Activated CD8-positive, alpha-beta memory T cell treated with anti-CD3 and anti-CD28 coated beads, Interleukin-2, amount 50 U/mL, for 48 hours (primary cell): ENCODE measurements around the gene TMEM18.
"Not testable (repeated sequence)": the region's sequence is repeated elsewhere in the genome, so short reads cannot be mapped to it uniquely, and the experiment has no call there.

Source experiments
- DNase-seq: peaks from one replicate; pipeline ENCODE4 v3.0.0-alpha.2; 2020

Gene TMEM18

DNA sequence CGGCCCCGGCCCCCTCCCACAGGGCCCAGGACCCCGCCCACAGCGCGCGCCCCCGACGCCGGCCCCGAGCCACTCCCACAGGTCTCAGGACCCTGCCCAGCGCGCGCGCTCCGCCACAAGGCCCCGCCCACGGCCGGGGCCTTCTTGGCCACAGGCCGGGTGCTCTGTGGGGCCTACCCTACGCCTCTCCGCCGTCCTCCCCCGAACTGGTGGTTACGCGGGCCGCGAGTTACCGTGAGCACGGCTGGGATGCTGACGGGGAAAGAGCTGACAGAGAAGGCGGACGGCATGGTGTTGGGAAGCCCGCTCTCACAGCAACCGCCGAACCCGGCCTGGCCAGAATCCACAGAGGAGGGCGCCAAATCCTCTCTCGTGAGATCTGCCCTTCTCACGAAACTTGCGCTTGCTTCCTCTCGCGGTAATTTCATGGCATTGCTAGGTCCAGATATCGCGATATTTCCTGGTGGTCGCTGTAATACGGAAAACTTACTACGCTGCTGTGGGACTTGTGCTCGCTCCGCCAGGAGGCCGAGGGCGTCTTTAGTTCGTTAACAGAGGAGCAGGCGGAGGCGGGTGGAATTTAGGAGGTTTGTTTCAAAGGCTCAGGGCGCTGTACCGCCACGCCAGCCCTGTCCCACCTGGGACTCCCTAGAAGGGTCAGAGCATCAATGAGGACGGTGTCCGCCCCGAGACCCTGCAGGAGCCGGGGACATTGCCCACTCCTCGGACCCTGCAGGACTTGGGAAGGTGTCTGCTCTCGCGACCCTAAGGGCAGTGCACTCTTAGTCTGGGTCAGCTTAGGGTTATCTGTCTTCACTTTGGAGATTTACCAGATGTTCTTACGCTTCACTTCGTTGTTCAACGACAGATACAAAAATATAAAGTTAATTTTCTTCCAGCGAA lies at the start of gene TMEM18:
TMEM18 (minus strand) TSS at position 351 of the 903 bp plus-strand sequence; CDS start at position 290, 61 bp downstream.
- DNase-seq, result peak; percentile 97

DNA sequence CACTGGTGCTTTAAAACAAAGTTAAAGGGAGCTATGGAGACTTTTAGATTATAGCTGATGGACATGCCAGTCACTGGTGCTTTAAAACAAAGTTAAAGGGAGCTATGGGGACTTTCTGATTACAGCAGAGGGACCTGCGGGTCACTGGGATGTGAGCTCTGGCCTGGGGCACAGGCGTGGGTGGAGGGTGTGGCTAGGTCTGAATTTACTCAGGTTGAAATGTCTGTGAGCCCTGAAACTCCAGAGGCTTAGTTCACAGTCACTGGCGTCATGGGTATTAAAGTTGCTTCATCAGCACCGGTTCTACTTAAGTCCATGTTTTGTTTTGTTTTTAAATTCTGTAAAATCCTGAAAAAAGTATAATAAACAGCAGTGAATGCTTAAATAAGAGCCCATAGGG lies 49.0 kb upstream of the TMEM18 start:
- no peak for DNase-seq

DNA sequence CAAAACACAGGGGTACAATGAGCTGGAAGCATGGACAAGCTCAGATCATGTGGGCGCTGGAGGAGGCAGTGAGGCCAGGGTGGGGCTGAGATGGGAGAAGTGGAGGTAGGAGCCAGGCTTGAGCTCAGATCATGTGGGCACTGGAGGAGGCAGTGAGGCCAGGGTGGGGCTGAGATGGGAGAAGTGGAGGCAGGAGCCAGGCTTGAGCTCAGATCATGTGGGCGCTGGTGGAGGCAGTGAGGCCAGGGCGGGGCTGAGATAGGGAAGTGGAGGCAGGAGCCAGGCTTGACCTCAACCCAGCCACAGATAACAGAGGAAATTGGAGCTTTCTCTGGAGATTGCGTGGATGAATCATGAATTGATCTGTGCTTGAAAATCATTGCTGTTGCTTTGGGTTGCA lies 48.3 kb upstream of the TMEM18 start:
- DNase-seq, result no peak

DNA sequence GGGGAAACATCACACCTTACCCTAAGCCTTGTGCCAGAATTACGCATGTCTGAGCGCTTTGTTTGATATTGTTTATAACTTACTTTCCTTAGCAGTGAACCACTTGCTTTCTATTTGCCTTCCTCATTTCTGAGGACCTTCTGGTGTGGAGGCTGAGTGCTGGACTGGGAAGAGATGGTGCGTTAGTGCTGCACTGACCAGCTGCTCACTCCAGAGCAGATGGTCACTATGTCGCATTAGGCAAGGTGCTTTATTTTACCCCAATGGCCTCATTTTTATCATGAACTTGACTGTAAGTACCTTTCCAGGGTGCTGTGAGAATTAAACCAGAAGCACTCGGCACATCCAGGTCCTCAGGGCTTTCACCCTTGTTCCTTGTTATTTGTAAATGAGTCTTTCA lies 46.6 kb upstream of the TMEM18 start:
- DNase-seq, result no peak

DNA sequence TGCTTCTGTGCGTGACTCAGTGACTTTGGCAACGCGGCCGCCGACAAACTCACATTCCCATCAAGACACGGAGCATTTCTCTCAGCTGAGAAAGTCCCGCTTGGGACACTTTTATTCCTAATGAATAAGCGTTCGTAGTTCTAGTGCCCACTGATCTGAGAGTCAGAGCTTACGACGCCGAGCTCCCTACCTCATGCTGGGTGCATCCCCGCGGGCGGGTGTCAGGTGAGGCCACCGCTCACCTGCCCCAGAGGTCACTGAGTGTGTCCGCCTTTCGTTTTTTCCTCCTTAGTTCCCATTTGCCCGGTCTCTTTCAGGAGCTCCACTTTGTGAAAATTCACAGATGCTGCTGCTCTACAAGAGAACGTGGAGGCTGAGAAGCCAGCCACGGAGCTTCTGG lies 43.6 kb upstream of the TMEM18 start:
- DNase-seq, result no peak

DNA sequence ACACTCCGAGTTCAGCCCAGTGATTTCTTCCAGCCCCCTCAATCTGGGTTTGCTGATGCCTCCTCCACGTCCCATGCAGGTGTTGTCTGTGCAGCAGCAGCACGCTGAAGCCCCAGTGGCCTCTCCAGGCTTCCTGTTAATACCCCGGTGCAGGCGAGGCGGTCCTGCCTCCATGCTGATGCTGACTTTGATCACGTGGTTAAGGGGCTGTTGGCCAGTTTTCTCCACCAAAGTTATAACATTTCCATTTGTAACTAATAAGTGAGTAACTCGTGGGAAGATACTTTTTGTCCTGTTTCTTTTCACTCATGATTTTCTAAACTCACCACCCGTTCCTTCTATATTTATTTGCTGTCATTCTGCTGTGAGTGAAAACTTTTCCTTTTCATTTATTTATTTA lies 42.5 kb upstream of the TMEM18 start:
- DNase-seq, result no peak

DNA sequence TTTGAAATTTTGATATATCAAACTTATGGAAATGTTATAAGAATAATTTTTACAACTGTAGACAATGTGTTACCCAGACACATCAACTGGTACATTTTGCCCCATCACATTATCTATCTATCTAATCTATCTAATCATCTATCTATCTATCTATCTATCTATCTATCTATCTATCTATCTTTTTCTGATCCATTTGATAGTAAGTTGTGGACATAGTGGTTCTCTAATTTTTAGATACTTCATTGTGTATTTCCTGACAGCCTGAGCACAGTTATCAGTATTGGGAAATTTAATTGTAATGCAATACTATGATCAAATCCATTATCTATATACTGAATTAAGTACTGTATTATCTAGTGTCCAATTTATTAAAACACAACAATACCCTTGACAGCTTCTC lies 42.0 kb upstream of the TMEM18 start:
- DNase-seq, result no peak

DNA sequence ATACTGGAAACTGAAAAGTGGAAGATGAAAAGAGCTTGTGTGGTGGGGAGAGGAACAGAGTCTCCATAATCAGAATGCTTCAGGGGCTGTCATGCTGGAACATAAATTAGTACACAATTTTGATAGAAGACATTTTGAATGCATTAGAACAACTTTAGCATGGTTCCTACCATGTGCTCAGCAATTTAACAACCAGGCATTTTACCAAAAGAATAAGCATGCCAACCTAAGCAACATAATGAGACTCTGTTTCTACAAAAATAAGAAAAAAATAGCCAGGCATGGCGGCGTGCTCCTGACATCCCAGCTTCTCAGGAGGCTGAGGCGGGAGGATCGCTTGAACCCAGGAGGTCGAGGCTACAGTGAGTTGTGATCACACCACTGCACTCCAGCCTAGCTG lies 40.5 kb upstream of the TMEM18 start:
- DNase-seq, result no peak

DNA sequence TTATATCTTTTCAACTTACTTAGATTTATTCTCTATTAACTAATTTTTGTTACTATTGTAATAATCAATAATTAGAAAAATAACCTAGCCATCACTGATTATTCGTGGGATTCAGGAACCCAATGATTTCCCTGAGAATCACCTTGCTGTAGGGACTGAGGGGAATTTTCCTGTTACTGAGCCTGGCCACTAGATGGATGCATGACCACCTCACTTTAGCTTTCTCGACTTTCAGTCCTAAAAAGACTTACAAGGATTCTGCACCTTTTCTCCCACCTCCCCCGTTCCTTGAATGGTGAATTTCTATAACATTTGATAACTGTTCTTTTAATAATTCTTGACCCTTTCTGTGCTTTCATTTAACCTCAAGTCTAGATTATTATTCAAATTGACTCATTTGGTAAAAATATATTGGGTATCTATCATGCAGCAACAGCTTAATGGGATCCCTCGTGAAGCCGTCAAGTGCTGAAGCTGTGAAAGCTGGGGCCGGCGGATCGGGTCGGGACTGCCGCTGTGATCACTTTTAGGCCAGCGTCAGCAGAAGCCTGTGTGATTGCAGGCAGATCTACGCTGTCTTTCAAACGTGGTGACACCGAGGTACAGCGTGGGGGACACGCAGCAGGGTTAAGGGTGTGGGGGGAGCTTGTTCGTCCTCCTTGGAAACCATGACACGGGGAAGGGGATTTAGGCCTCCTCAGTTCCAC lies 38.8 kb upstream of the TMEM18 start:
- DNase-seq, result no peak

DNA sequence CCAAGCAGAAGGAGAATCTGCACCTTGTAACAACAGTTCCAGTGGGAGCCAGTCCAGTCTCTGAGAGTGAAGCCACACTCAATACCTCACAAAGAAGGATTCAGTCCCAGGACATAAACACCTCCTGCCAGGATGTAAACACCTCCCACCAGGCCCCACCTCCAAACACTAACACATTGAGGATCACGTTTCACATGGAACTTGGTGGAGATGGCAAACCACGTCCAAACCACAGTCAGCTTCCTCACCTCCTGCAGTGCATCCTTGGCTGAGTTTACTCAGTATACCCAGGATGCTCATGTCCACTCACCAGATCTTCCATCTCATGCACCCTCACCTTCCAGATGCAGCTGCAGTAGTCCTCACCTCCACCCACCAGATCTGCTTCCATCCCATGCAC lies 37.8 kb upstream of the TMEM18 start:
- no peak for DNase-seq

DNA sequence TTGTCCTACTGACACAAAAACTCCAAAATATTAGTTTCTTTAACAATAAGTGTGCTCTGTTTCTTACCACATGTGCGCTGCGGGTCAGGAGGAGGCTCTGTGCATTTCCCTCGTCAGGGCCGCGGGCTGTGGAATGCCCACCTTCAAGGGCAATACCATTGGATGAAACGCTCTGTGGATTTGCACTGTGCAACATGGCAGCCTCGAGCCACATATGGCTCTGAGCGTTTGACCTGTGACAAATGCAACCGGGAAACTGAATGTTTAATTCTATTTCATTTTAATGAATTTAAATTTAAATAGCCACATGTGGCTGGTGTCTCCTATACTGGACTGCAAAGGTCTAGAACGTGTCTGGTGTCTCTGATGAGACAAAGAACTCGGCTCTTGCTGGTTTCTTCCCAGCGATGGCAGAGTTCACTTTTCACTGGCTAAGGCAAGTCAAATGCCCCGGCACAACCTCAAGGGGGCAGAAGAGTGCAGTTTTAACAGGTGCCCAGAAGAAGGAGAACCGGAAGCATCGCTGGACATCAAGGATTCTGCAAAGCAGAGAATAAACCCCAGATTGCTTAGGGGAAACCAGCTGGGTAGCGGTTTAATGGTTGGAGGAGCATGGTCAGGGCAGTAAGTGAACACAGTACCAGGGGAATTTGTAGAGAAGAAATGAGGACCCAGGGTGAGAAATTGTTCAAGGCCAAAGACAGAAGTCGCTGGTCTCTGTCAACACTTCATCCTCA lies 37.0 kb upstream of the TMEM18 start:
- DNase-seq, result peak; percentile 64

DNA sequence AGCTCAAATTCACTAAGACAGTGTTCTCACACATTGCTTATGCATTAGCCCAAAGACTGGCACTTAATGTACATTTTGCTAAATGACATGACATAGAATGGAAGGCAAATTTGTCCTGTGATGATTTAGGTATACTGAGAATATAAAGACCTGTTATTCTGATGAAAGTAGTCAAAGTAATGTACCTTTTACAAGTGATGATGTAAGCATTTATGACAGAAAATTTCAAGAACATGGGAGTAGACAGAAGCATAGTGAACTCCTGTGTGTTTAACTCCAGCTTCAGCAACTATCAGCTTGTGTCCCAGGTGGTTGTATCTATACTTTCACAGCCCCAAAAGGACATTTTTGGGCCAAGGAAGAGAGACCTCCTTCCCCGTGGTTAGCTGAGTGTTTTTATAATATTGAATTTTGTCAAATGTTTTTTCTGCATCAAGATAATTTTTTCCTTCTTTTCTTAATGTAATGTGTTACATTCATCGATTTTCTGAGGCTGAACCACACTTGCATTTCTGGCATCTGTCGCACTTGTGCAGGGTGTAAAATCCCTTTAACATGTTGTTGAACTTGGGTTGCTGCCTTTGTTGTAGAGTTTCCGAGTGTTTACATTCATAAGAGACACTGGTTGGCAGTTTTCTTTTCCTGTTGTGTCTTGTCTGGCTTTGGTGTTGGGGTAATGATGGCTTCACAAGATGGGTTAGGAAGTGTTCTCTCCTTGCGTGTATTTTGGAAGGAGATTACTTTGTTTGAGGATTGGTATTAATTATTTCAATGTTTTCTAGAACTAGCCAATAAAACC lies 33.9 kb upstream of the TMEM18 start:
- DNase-seq, result no peak

DNA sequence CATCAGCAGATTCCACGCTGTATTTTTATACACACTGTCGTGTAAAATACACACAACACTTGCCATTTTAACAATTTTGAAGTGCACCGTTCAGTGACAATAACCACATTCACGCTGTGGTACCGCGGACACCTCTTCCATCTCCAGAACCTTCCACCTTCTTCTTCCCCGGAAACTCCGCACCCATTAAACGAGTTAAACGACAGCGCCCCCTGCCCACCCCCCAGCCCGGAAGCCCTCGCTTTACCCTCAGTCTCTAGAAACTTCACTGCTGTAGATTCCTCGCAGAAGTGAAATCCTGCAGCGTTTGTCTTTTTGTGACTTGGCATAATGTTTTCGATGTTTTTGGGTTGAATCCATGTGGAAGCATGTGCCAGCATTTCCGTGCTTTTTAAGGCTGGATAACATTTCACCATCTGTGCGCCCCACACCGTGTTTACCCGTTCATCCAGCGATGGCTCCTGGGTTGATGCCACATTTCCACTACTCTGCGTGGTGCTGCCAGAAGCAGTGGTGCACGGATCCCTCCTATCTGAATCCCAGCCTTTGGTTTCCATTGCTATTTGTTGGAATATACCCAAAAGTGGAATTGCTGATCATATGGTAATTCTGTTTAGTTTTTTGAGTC lies 32.0 kb upstream of the TMEM18 start:
- no peak for DNase-seq

DNA sequence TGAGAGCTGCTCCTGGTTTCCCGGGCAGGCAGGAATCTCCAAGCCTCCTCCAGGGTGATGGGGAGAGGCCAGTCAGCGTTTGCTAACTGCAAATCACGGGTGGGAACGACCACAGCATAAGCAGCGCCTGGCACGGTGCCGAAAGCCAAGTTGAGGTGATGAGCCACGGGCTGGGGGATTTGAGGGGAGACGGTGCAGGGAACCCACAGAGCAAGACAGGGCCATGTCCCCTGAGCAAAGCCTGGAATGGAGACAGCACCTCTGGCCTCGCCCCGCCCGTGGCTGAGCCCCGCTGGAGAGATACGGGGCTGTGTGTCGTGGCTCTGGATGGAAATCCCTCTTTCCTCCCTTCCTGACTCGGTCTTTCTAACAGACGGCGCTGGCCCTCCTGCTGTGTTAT lies 31.5 kb upstream of the TMEM18 start:
- DNase-seq, result no peak

DNA sequence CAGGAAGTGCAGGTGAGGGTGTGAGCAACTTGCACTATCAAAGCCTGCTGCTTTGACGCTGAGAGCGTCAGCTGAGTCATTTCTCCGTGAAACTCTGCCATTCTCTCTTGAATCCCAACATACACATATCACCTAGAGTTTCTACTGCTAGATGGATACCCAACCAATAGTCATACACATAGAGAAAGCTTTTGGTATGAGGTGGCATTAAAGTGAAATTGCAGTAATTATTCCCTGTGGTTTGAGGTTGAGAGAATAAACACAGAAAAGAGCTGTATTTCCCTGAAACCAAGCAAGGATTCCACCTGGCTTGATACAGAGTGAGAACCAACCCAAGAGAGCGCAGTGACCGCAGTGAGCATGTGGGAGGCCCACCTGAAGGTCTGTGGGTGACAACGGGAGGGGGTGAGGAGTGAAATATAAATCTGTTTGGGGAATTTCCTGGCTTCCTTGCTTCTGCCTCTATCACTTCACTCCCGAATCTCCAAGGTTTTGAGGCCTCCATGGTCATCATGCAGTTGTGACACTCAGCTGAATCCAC lies 28.8 kb upstream of the TMEM18 start:
- no peak for DNase-seq

DNA sequence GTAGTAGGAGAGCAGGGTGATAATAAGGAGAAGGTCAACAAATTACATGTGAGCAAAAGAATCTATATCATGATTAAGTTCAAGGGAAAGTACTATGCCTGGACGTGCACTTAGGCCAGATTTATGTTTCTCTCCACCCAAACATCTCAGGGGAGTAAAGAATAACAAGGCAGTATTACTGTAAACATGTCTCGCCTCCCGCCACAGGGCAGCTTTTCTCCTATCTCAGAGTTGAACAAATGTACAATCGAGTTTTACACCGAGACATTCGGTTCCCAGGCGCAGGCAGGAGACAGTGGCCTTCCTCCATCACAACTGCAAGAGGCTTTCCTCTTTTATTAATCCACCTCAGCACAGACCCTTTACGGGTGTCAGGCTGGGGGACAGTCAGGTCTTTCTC lies 25.6 kb upstream of the TMEM18 start:
- DNase-seq, result not testable (repeated sequence)

DNA sequence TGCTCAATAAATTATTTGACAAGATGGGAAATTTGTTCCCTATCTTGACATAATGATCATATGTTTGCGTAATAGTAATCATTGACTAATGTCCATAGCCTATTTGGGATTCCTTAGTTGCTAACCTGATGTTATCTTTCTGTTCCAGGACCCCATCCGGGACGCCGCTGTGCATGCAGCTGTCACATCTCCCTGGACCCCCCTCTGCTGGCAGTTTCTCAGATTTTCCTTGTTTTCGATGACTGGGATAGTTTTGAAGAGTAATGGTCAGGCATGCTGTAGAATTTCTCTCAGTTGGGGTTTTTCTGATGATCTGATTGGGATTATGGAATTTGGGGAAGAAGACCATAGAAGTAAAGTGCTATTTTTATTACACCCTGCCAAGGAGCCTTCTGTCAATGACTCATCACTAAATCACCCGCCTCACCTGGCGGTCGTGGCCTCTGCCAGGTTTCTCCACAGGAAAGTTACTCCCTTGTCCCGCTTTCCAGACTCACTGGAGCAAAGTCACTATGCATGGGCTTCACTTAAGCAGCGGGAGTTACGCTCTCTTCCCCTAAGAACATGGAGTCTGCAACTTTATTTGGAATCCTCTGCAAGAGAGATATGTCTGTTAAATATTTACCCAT lies 19.9 kb upstream of the TMEM18 start:
- DNase-seq, result no peak

DNA sequence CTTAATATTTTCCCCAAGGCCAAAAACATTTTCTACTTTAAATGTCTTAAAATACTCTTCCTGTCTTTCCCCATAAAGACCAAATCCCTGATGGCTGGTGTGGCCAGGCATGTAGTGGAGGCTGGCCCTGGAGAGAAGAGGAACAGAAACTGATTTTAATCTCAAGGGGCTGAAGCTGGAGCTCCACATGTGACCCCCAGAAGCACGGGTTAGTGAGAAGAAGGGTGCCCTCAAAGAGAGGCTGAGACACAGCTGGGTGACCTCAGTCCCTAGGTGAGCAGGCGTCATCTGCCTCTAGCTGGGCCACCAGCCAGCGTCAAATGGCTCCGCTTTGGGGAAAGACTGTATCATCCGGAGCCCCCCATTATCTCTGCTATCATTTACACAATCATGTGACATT lies 19.3 kb upstream of the TMEM18 start:
- no peak for DNase-seq

DNA sequence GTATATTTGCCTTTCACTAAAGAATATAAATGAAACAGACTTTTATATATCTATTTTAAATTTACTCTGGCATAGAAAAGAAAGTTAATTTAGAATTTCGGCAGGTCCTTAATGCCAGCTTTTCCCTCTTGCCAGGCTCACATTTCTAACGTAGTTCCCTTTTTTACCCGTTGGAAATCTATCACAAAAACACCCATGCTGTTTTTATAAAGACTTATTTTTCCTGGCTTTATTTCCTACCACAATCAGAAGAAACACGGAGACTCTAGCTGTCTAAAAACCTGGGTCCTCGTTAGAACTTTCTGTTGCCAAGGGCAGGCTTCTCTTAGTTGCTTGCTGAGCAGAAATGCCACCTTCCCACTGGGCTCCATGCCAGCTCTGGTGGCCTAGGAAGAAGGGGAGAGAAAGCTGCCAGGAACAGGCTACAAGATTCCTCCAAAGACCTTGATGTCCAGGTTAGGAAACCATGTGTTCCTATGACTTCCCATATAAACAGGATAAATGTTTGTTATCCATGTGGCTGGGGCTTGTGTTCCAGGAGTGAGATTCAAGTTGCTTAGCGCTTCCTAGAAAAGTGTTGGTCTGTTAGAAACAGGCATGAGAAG lies 17.8 kb upstream of the TMEM18 start:
- DNase-seq, result no peak

DNA sequence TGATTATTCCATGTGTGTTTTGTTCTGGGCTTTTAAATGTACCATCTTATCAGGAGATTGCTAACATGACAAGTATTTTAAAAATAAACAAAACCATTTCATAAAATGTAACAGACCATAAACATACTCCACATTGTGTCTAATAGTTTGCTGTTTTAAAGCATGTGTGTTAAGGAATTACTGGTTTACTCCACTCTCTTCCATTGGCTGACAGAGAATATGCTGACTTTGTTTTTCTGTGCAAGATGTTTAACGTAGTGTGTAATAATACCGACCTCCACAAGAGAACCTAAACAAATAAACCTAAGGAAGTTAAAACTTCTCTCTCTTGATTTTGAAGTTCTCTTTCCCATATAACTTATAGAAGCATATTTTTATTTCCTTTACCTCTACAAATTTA lies 17.0 kb upstream of the TMEM18 start:
- DNase-seq, result no peak

DNA sequence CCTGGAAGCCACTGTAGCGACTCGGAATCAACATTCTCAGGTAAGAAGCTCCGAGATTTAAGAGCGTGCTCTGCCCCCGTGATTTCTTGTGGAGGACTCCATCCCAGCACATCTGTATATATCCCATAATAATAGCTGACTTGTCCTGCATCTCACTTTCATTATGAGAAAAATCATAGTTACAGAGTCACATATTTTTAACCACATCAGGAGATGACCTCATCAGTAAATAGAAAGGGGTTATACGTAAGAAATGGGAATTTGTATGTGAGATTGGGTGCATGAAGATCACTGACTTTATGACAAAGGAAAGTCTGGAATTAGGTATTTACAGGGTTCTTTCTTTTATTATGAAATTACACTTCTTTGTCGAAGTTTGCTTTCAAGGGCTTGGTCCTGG lies 16.4 kb upstream of the TMEM18 start:
- no peak for DNase-seq
